ENCODE results near the gene VCL. TPM values are rescaled to one million over a fixed set of nuclear protein-coding genes. Genes with fewer than 3 reads are reported as not detected.

Gene VCL
- total and polyA plus RNA-seq, 2 donors (not counting 1 experiment from before 2014, with no cell fraction given), result 161 to 316 TPM

DNA sequence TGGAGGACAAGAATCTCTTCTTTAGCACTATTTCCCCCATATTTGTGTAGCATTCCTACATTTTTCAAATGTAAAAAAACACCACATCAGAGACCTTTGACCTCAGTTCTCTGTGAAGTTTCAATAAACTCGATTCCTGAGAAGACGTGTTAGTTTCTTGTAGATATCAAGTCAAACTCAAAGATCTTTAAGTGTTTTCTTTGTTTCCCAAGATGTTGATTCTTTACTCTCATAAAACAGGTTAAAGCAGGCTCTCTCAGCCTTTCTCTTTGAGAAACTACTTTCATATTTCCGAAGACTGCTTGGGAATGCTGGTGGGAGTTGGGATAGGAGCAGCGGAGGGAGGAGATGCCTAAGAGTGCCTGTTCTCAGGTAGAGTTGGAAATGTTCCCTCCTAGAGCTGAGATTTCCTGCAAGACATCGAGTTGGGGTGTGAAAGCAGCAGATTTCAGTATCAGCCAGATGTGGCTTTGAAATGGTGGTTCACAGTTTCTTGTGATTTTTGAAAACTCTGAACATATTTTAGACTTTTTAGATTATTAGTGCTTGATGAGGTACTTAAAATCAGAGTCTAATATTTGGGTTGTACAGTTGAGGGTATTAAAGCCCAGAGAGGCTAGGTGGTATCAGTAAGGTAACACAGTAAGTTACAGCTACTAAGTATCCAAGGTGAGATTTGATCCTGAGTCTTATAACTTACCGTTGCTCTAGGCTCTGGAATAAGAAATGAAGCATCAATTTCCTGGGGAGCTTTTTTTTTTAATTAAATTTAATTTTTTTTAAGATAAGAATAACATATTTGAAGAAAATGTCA lies 167.0 kb downstream of the VCL start:
- peak; percentile 18 to 33 for DNase-seq (ENCODE audit: low read depth in 2 of 2)
- H3K9ac ChIP-seq (ENCODE audit: insufficient read depth, low read length), result no peak overlapping the region
- peak overlapping the region in 3 of 4 experiments; percentile 7 to 16 (median 16) for H3K4me3 ChIP-seq (replicated peaks in 1 of 4; ENCODE audit: control extremely low read depth in 1 of 4, insufficient read depth in 1 of 4, low read depth in 3 of 4, low read length in 4 of 4)
- TF ChIP-seq, protein P1, sequence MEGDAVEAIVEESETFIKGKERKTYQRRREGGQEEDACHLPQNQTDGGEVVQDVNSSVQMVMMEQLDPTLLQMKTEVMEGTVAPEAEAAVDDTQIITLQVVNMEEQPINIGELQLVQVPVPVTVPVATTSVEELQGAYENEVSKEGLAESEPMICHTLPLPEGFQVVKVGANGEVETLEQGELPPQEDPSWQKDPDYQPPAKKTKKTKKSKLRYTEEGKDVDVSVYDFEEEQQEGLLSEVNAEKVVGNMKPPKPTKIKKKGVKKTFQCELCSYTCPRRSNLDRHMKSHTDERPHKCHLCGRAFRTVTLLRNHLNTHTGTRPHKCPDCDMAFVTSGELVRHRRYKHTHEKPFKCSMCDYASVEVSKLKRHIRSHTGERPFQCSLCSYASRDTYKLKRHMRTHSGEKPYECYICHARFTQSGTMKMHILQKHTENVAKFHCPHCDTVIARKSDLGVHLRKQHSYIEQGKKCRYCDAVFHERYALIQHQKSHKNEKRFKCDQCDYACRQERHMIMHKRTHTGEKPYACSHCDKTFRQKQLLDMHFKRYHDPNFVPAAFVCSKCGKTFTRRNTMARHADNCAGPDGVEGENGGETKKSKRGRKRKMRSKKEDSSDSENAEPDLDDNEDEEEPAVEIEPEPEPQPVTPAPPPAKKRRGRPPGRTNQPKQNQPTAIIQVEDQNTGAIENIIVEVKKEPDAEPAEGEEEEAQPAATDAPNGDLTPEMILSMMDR (conservative IDR thresholded peaks at IDR 0.05 in 1 of 2, IDR thresholded peaks at IDR 0.05 in 1 of 2; ENCODE audit: low read depth in 1 of 2, low read length in 2 of 2), result no peak
- no peak for TF ChIP-seq EZH2 (IDR thresholded peaks at IDR 0.05; ENCODE audit: low read length, missing control alignments)
- no peaks in the 10 kb centered on the region for H4K20me1 ChIP-seq (ENCODE audit: control insufficient read depth, extremely low read depth, insufficient read depth, low read length)
- no peaks in the 10 kb centered on the region for H3K36me3 ChIP-seq (ENCODE audit: control insufficient read depth, insufficient read depth, low read length)
- H3K4me2 ChIP-seq (ENCODE audit: extremely low read depth, insufficient read depth, low read length), result peak overlapping the region; percentile 88
- no peaks in the 10 kb centered on the region for H3K9me3 ChIP-seq (ENCODE audit: control insufficient read depth, insufficient read depth, low read depth, low read length)
- H3K27me3 ChIP-seq (ENCODE audit: control insufficient read depth, insufficient read depth, low read length), result no peaks in the 10 kb centered on the region
- peak overlapping the region; percentile 52 for H3K27ac ChIP-seq (ENCODE audit: insufficient read depth, low read length)
- H2AFZ ChIP-seq (ENCODE audit: low read length), result peak overlapping the region; percentile 53
- no peaks in the 10 kb centered on the region for H3K79me2 ChIP-seq (ENCODE audit: control insufficient read depth, insufficient read depth, low read length)
- H3K4me1 ChIP-seq (ENCODE audit: control insufficient read depth, extremely low read depth, insufficient read depth, low read length), result peaks cover 10% of the 10 kb centered on the region

DNA sequence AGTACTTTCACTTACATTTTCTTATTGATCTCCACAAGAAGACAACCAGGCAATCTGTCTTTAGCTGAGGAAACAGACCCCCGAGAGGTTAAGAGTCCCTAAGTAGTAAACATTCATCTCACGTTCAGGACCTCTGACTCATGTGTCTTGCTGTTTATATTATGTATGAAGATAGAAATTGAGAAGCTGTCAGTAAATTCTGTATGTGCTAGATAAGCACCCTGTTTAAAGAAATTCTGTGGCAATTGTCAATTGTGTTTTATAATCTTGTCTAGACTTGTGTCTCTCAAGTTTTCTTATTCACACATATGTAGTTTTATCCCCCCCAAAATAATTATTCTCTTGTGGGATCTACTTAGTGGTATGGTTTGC lies 167.6 kb downstream of the VCL start:
- Histone ChIP-seq H3K27ac (ENCODE audit: insufficient read depth, low read length) (no peak overlapping the region), H3K27me3 (ENCODE audit: control insufficient read depth, insufficient read depth, low read length) (no peaks in the 10 kb centered on the region), H4K20me1 (ENCODE audit: control insufficient read depth, extremely low read depth, insufficient read depth, low read length) (no peaks in the 10 kb centered on the region), H3K4me2 (ENCODE audit: extremely low read depth, insufficient read depth, low read length) (peak overlapping the region; percentile 38), H3K9ac (ENCODE audit: insufficient read depth, low read length) (no peak overlapping the region), H3K79me2 (ENCODE audit: control insufficient read depth, insufficient read depth, low read length) (no peaks in the 10 kb centered on the region), H3K4me3 (replicated peaks in 1 of 4; ENCODE audit: control extremely low read depth in 1 of 4, insufficient read depth in 1 of 4, low read depth in 3 of 4, low read length in 4 of 4) (no peak overlapping the region), H2AFZ (ENCODE audit: low read length) (no peak overlapping the region), H3K4me1 (ENCODE audit: control insufficient read depth, extremely low read depth, insufficient read depth, low read length) (peaks cover 10% of the 10 kb centered on the region), H3K36me3 (ENCODE audit: control insufficient read depth, insufficient read depth, low read length) (no peaks in the 10 kb centered on the region), H3K9me3 (ENCODE audit: control insufficient read depth, insufficient read depth, low read depth, low read length) (no peaks in the 10 kb centered on the region)
- peak; percentile 33 to 42 for DNase-seq (ENCODE audit: low read depth in 2 of 2)
- no peak for TF ChIP-seq EZH2 (IDR thresholded peaks at IDR 0.05; ENCODE audit: low read length, missing control alignments)
- TF ChIP-seq, protein P1 (conservative IDR thresholded peaks at IDR 0.05 in 1 of 2, IDR thresholded peaks at IDR 0.05 in 1 of 2; ENCODE audit: low read depth in 1 of 2, low read length in 2 of 2), result no peak

DNA sequence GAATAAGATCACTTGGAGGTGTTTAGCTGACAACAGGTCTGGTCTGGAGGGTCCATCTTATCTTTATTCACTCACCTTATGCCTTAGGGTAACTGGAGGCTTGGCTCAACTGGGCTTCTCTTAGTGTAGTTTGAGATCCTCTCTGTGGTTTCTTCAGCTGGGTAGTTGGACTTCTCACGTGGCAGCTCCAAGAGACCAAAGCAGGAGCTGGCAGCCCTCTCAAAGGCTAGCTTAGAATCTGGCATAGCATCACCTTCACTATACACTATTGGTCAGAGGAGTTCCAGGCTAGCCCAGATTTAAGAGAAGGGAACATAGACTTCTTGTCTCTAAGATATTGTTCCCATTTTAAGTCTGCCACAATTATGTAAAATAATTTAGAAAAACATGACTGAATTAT lies 169.5 kb downstream of the VCL start:
- Histone ChIP-seq H3K27ac (ENCODE audit: insufficient read depth, low read length) (no peak overlapping the region), H3K4me1 (ENCODE audit: control insufficient read depth, extremely low read depth, insufficient read depth, low read length) (peaks cover 10% of the 10 kb centered on the region), H4K20me1 (ENCODE audit: control insufficient read depth, extremely low read depth, insufficient read depth, low read length) (no peaks in the 10 kb centered on the region), H2AFZ (ENCODE audit: low read length) (no peak overlapping the region), H3K79me2 (ENCODE audit: control insufficient read depth, insufficient read depth, low read length) (no peaks in the 10 kb centered on the region), H3K27me3 (ENCODE audit: control insufficient read depth, insufficient read depth, low read length) (no peaks in the 10 kb centered on the region), H3K9me3 (ENCODE audit: control insufficient read depth, insufficient read depth, low read depth, low read length) (no peaks in the 10 kb centered on the region), H3K36me3 (ENCODE audit: control insufficient read depth, insufficient read depth, low read length) (no peaks in the 10 kb centered on the region), H3K9ac (ENCODE audit: insufficient read depth, low read length) (no peak overlapping the region), H3K4me3 (replicated peaks in 1 of 4; ENCODE audit: control extremely low read depth in 1 of 4, insufficient read depth in 1 of 4, low read depth in 3 of 4, low read length in 4 of 4) (no peak overlapping the region), H3K4me2 (ENCODE audit: extremely low read depth, insufficient read depth, low read length) (no peak overlapping the region)
- TF ChIP-seq, protein P1 (conservative IDR thresholded peaks at IDR 0.05 in 1 of 2, IDR thresholded peaks at IDR 0.05 in 1 of 2; ENCODE audit: low read depth in 1 of 2, low read length in 2 of 2), result no peak
- TF ChIP-seq EZH2 (IDR thresholded peaks at IDR 0.05; ENCODE audit: low read length, missing control alignments), result no peak
- DNase-seq (ENCODE audit: low read depth in 2 of 2), result no peak

Other genes starting within 250 kb of the VCL start
- gene CHCHD1, start 216.1 kb upstream of the VCL start, total RNA-seq, result 16.2 and 21.3 TPM in 2 replicates
- gene CHCHD1, start 216.1 kb upstream of the VCL start, polyA plus RNA-seq, result 31.0 and 35.8 TPM in 2 replicates
- 47.0 and 60.9 TPM in 2 replicates for gene ZSWIM8, start 212.5 kb upstream of the VCL start, total RNA-seq
- 37.9 and 53.3 TPM in 2 replicates for gene ZSWIM8, start 212.5 kb upstream of the VCL start, polyA plus RNA-seq
- 10.5 and 12.6 TPM in 2 replicates for gene NDST2, start 186.5 kb upstream of the VCL start, total RNA-seq
- gene NDST2, start 186.5 kb upstream of the VCL start, polyA plus RNA-seq, result 15.2 and 17.9 TPM in 2 replicates
- gene CAMK2G, start 123.6 kb upstream of the VCL start, total RNA-seq, result 19.8 and 25.9 TPM in 2 replicates
- 26.6 and 32.2 TPM in 2 replicates for gene CAMK2G, start 123.6 kb upstream of the VCL start, polyA plus RNA-seq
- 60.1 and 93.6 TPM in 2 replicates for gene PLAU, start 87.0 kb upstream of the VCL start, total RNA-seq
- 98.9 and 332 TPM in 2 replicates for gene PLAU, start 87.0 kb upstream of the VCL start, polyA plus RNA-seq
- 21.8 and 28.4 TPM in 2 replicates for gene AP3M1, start 152.7 kb downstream of the VCL start, total RNA-seq
- 46.1 and 55.3 TPM in 2 replicates for gene AP3M1, start 152.7 kb downstream of the VCL start, polyA plus RNA-seq
- 18.2 and 25.3 TPM in 2 replicates for gene ADK, start 153.1 kb downstream of the VCL start, total RNA-seq
- gene ADK, start 153.1 kb downstream of the VCL start, polyA plus RNA-seq, result 44.2 and 47.8 TPM in 2 replicates